Activated naive CD8-positive, alpha-beta T cell treated with anti-CD3 and anti-CD28 coated beads for 36 hours (primary cell): ENCODE results near the gene SCNN1G. TPM values are rescaled to one million over a fixed set of nuclear protein-coding genes. Genes with fewer than 3 reads are reported as not detected.
"Not testable (repeated sequence)": the region's sequence is repeated elsewhere in the genome, so short reads cannot be mapped to it uniquely, and the experiment has no call there.

ENCODE experiments used
- DNase-seq: peaks from one replicate; pipeline ENCODE4 v3.0.0; 2021
- H3K27ac Mint-ChIP-seq: one replicate; pipeline ENCODE4 v1.8.0; 2022; ENCODE audit warnings: mild to moderate bottlenecking, moderate library complexity, mixed read lengths
- H3K27me3 Mint-ChIP-seq: one replicate; pipeline ENCODE4 v1.8.0; 2022; ENCODE audit warnings: mild to moderate bottlenecking, mixed read lengths
- H3K36me3 Mint-ChIP-seq: one replicate; pipeline ENCODE4 v1.8.0; 2021; ENCODE audit warnings: mild to moderate bottlenecking, mixed read lengths
- H3K4me1 Mint-ChIP-seq: one replicate; pipeline ENCODE4 v1.8.0; 2021; ENCODE audit warnings: mixed read lengths
- H3K4me3 Mint-ChIP-seq: one replicate; pipeline ENCODE4 v1.8.0; 2022; ENCODE audit warnings: mild to moderate bottlenecking, moderate library complexity, mixed read lengths
- H3K9me3 Mint-ChIP-seq: one replicate; pipeline ENCODE4 v1.8.0; 2022; ENCODE audit warnings: mixed read lengths
- total RNA-seq, 2 experiments: library from RNA; stranded (reverse); gene quantifications; one replicate each; pipeline ENCODE4 v1.2.3, GENCODE V29; 2021

Gene SCNN1G, protein sequence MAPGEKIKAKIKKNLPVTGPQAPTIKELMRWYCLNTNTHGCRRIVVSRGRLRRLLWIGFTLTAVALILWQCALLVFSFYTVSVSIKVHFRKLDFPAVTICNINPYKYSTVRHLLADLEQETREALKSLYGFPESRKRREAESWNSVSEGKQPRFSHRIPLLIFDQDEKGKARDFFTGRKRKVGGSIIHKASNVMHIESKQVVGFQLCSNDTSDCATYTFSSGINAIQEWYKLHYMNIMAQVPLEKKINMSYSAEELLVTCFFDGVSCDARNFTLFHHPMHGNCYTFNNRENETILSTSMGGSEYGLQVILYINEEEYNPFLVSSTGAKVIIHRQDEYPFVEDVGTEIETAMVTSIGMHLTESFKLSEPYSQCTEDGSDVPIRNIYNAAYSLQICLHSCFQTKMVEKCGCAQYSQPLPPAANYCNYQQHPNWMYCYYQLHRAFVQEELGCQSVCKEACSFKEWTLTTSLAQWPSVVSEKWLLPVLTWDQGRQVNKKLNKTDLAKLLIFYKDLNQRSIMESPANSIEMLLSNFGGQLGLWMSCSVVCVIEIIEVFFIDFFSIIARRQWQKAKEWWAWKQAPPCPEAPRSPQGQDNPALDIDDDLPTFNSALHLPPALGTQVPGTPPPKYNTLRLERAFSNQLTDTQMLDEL
- not detected for total RNA-seq

DNA sequence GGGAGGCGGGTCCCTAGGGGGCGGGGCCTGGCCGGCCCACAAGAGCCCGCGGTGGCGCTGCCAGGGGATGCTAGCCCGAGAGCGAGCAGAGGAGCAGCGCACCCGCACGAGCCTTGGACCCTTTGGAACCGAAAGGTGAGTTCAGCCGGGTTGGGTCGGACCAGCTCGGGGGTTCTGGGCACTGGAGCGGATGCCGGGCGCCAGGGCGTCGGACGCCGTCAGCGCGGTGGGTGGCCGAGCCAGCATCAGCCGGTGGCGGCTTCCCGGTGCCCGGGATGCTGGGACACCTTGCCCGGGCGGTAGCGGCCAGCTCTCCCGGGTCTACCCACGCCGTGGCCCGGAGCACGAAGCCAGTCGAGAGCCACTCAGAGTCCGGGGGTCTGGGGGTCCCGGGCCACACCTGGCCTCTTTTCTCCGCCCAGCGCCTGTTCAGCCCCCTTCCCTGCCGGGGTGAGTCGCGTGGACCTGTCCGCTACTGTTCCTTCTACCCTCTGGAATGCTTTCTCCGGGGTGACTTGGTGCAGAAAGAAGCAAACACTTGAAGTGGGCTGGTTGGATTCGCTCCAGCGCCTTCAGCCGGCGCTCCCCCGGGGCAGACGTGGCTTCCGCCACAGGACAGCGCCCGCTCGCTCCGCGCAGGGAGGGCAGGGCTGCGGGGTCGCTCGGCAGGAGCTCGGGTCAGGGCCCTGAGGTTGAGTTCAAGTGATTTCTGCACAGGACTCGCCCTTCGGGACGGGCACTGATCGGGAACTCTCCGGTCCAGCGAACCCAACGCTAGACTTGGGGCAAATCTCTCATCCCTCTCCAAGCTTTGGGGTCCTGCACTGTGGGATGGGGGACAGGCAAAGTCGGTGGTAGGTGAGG is at the start of gene SCNN1G:
Gene SCNN1G, plus strand, starts transcription at position 67 of the 864 bp plus-strand sequence. CDS start 3,527 bp downstream, outside the sequence.
- Mint-ChIP-seq H3K27me3 (peaks cover 75% of the 10 kb centered on the region), H3K36me3 (no peaks in the 10 kb centered on the region), H3K4me3 (no peak within 1 kb of the TSS), H3K9me3 (no peaks in the 10 kb centered on the region), H3K4me1 (peaks cover 5% of the 10 kb centered on the region), H3K27ac (no peak within 1 kb of the TSS)
- DNase-seq, result no peak

DNA sequence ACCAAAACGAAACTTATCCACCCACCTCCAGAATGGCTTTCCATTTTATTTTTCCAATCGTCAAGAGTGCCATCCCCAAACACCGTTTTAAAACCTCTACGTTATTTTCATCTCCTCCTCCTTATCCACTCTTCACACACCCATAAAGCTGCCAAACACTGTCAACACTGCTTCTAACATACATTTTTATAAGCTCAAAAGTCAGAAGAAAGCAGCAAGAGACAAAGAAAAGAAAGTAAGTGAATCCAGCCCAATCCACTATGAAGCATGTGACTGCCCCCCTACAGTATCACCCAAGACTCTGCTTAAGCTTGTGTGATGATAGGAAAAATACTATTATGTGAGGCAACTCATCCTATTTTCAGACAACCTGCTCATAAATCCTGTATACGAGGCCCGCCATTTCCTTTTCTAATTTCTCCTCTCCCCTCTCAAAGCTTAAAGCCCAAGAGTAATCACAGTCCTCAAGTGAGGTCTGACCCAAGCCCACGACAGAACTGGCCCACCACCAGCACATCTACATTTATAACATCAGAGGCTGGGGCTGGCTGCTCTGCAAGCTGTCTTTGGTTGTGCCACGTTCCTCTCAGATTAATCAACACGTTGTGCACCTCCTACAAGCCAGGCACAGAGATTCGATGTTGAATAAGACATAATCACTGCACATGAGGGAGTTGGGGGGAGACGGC is 49.6 kb upstream of the SCNN1G start:
- Mint-ChIP-seq H3K4me1 (peaks cover 17% of the 10 kb centered on the region), H3K36me3 (peaks cover 23% of the 10 kb centered on the region), H3K4me3 (no peak overlapping the region), H3K9me3 (peaks cover 16% of the 10 kb centered on the region), H3K27me3 (no peaks in the 10 kb centered on the region), H3K27ac (no peak overlapping the region)
- DNase-seq, result no peak

DNA sequence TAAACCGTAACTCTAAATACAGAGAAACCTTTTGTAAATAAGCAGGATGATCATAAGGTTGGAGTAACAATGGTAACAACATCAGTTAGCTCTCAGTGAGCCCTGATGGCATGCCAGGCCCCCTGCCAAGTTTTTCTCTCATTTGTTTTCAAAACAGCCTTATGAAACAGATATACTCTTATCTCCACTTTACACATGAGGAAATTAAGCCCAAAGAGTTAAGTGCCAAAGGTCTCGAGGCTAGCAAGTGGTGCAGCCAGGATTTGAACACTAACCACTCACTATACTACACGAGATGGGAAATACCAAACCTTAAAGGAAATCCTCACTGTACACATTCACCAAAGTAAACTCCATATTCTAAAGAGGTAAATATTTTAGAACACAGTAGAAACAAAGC is 48.3 kb upstream of the SCNN1G start:
- H3K4me1 Mint-ChIP-seq, result peaks cover 17% of the 10 kb centered on the region
- H3K4me3 Mint-ChIP-seq, result no peak overlapping the region
- peaks cover 34% of the 10 kb centered on the region for H3K36me3 Mint-ChIP-seq
- no peak for DNase-seq
- peaks cover 26% of the 10 kb centered on the region for H3K9me3 Mint-ChIP-seq
- no peaks in the 10 kb centered on the region for H3K27me3 Mint-ChIP-seq
- H3K27ac Mint-ChIP-seq, result no peak overlapping the region

DNA sequence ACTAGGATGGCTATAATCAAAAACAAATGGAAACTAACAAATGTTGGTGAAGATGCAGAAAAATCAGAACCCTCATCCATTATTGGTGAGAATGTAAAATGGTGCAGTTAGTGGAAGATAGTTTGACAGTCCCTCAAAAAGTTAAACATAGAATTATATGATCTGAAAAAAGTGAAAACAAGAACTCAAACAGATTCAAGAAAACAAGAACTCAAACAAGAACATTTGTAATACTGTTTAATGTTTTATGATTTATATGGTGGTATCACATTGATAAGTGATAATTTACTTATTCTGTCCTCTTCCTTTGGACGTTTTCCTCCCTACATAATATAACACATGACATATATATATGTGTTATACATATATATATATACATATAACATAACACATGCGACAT is 45.3 kb upstream of the SCNN1G start:
- Mint-ChIP-seq H3K27me3 (no peaks in the 10 kb centered on the region), H3K9me3 (peaks cover 26% of the 10 kb centered on the region), H3K27ac (no peak overlapping the region), H3K4me1 (peaks cover 10% of the 10 kb centered on the region), H3K4me3 (no peak overlapping the region), H3K36me3 (peaks cover 34% of the 10 kb centered on the region)
- DNase-seq, result no peak

DNA sequence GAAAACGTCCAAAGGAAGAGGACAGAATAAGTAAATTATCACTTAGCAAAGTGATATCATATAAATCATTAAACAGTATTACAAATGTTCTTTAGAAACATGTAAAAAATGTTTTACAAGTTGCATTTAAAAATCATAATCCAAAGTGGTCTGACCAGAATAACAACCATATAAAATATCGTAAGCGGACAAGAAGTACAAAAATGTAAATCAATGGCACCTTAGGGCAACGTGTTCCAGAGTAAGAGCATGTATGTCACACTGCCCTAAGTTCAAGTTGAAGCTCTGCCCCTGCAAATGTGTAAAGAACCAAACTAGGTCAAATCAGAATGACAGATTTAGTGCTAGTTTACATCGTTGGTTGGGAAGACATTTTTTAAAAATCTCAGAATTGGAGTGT is 44.7 kb upstream of the SCNN1G start:
- peaks cover 34% of the 10 kb centered on the region for H3K36me3 Mint-ChIP-seq
- peaks cover 26% of the 10 kb centered on the region for H3K9me3 Mint-ChIP-seq
- H3K4me1 Mint-ChIP-seq, result peaks cover 7% of the 10 kb centered on the region
- H3K27ac Mint-ChIP-seq, result no peak overlapping the region
- no peak overlapping the region for H3K4me3 Mint-ChIP-seq
- no peak for DNase-seq
- H3K27me3 Mint-ChIP-seq, result no peaks in the 10 kb centered on the region

DNA sequence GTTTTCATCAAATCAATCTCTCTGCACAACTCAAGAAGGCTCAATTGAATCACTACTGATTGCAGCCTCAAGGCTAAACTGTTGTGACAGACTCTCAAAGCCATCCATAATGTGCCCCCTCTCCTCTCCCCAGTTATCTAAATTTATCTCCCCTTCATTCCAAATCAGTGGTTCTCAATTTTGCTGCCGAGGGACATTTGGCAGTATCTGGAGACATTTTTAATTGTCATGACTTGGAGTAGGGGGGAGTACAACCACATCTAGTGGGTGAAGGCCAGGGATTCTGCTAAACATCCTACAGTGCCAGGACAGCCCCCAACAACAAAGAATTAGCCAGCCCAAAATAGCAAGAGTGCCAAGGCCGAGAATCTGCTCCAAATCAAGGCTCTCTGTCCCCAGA is 42.4 kb upstream of the SCNN1G start:
- H3K27me3 Mint-ChIP-seq, result no peaks in the 10 kb centered on the region
- H3K36me3 Mint-ChIP-seq, result peaks cover 34% of the 10 kb centered on the region
- H3K4me3 Mint-ChIP-seq, result no peak overlapping the region
- H3K9me3 Mint-ChIP-seq, result peaks cover 25% of the 10 kb centered on the region
- H3K4me1 Mint-ChIP-seq, result peaks cover 7% of the 10 kb centered on the region
- DNase-seq, result no peak
- no peak overlapping the region for H3K27ac Mint-ChIP-seq

DNA sequence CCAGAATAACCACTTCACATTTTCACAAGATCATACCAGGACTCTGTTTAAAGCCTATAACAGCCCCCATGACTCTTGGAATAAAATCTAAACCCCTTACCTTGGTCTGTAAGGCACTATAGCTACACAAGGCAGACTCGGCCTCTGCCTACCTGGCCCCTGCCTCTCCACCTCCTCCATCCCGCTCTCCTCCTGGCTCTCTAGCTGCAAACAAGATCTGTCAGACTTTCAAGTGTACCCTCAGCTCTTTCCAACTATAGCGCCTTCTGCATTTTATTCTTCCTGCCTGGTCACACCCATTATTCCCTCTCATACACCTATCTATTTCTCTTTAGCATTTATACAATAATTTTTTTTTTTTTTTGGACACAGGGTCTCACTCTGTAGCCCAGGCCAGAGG is 41.5 kb upstream of the SCNN1G start:
- no peak overlapping the region for H3K27ac Mint-ChIP-seq
- peaks cover 20% of the 10 kb centered on the region for H3K9me3 Mint-ChIP-seq
- H3K36me3 Mint-ChIP-seq, result peaks cover 31% of the 10 kb centered on the region
- no peak for DNase-seq
- no peak overlapping the region for H3K4me3 Mint-ChIP-seq
- peaks cover 8% of the 10 kb centered on the region for H3K4me1 Mint-ChIP-seq
- H3K27me3 Mint-ChIP-seq, result no peaks in the 10 kb centered on the region

DNA sequence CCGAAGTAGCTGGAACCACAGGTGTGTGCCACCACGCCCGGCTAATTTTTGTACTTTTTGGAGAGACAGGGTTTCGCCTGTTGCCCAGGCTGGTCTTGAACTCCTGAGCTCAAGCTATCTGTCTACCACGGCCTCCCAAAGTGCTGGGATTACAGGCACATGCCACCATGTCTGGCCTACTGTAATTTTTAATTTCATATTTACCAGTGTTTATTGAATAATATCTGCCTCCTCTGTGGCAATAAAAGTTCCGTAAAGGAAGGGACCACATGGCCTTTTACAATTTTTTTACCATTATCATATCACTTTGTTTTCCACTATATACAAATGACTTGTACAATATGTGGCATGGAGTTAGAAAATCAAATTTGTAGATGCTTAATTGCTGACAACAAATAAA is 41.0 kb upstream of the SCNN1G start:
- H3K36me3 Mint-ChIP-seq, result peaks cover 29% of the 10 kb centered on the region
- H3K27me3 Mint-ChIP-seq, result no peaks in the 10 kb centered on the region
- no peak overlapping the region for H3K4me3 Mint-ChIP-seq
- H3K9me3 Mint-ChIP-seq, result peaks cover 18% of the 10 kb centered on the region
- H3K4me1 Mint-ChIP-seq, result peaks cover 8% of the 10 kb centered on the region
- no peak overlapping the region for H3K27ac Mint-ChIP-seq
- no peak for DNase-seq

DNA sequence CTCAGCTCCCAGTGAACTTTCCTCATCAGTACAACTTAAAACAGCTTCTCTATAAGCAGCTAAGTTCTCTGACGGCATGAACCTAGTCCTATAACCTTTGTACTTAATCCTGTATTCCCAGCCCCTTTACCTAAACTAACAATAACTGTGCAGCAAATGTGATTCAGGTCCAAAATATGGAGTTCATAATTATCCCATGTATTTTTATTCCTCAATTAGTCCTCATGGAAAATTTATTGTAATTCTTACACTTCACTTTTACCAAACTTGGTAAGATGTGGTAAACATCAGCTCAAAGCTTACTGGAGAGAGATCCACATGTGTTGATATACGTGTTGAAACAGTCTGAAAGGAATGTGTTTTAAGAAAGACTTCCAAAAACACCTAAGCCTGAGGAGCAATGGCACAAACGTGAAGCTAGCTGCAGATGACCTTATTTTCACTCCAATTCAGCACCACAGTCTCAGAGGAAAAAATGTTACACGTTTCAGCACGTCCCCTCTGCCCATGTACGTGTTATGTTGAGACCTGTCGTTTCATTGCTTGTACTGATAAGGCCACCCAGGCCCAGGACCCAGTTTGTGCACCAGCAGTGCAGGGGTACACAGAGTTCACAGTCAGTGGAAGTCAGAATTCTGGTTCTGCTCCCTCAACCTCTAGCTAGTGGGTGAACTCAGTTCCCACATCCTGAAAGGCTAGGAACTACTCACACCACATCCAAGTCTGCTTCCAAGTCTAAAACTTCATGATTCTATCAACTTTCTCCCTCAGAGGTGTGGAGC is 40.4 kb upstream of the SCNN1G start:
- peaks cover 27% of the 10 kb centered on the region for H3K36me3 Mint-ChIP-seq
- no peak for DNase-seq
- no peak overlapping the region for H3K4me3 Mint-ChIP-seq

DNA sequence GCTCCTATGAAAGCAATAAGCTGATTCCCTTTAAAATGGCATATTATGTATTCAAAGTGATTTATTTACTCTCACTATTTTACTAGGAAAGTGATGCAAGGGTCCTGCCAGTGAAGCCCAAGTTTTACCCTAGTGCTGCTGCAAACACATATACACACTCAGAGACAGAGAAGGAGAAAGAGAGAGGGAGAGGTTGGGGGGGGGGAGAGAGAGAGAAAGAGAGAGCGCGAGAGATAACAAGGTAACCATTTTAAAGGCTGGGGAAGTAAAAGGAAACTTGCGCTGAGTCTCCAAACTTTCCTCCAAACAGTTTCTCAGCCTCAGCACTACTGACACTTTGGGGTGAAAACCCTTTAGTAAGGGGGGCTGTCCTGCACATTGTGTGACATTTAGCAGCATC is 39.2 kb upstream of the SCNN1G start:
- Mint-ChIP-seq H3K36me3 (peaks cover 23% of the 10 kb centered on the region), H3K4me3 (no peak overlapping the region), H3K27ac (no peak overlapping the region), H3K9me3 (peaks cover 6% of the 10 kb centered on the region), H3K4me1 (peaks cover 19% of the 10 kb centered on the region), H3K27me3 (no peaks in the 10 kb centered on the region)
- no peak for DNase-seq

More for the DNA sequence above, 40.4 kb upstream of the SCNN1G start:
- Mint-ChIP-seq H3K4me1 (peaks cover 12% of the 10 kb centered on the region), H3K9me3 (peaks cover 15% of the 10 kb centered on the region), H3K27ac (no peak overlapping the region), H3K27me3 (no peaks in the 10 kb centered on the region)

DNA sequence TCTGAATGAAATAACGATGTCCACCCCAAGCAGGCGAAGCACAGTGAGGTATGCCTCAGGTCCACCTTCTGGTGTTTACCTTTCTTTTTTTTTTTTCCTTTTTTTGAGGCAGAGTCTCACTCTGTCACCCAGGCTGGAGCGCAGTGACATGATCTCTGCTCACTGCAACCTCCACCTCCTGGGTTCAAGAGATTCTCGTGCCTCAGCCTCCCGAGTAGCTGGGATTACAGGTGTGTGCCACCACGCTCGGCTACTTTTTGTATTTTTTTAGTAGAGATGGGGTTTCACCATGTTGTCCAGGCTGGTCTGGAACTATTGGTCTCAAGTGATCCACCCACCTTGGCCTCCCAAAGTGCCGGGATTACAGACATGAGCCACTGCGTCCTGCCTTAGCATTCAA is 38.2 kb upstream of the SCNN1G start:
- DNase-seq, H3K9me3 Mint-ChIP-seq, H3K4me3 Mint-ChIP-seq, H3K27ac Mint-ChIP-seq, H3K27me3 Mint-ChIP-seq: not testable (repeated sequence)
- Mint-ChIP-seq H3K36me3 (peaks cover 17% of the 10 kb centered on the region), H3K4me1 (peaks cover 19% of the 10 kb centered on the region)

DNA sequence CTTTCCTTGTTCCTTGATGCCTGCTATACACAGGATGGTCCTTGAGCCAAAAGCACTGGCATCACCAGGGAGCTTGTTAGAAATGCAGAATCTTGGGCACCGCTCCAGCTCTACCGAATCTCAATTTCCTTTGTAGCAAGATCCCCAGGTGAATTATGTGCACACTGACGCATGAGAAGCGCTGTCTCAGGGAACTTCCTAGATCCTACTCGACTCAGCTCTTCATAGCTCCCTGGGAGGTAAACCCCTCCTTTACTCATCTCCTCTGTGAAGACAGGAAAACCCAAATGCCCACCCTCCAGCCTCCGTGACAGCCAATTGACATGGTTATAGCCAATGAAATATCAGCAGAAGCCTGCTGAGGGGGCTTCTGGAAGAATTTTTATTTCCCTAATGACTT is 37.4 kb upstream of the SCNN1G start:
- Mint-ChIP-seq H3K4me3 (no peak overlapping the region), H3K4me1 (peaks cover 24% of the 10 kb centered on the region), H3K27me3 (no peaks in the 10 kb centered on the region), H3K36me3 (peaks cover 17% of the 10 kb centered on the region), H3K27ac (no peak overlapping the region), H3K9me3 (no peaks in the 10 kb centered on the region)
- no peak for DNase-seq

DNA sequence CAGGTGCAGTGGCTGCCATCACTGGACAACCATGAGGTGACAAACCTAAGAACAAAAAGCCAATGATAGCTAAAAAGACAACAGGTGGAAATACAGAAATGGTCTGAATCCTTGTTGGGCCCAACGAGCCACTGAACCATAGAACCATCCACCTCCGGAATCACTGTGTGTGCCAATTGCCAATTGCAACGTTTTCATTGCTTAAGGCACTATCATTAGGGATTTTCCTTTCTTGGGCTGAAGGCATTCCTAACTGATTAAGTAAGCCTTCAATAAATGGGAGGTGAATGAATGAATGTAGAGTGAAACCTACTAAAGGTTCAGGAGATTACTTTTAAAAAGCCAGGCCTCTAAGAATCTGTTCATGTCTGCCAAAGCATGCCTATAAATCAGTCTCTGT is 36.9 kb upstream of the SCNN1G start:
- Mint-ChIP-seq H3K36me3 (peaks cover 17% of the 10 kb centered on the region), H3K4me1 (peaks cover 26% of the 10 kb centered on the region), H3K9me3 (no peaks in the 10 kb centered on the region), H3K27me3 (no peaks in the 10 kb centered on the region), H3K4me3 (no peak overlapping the region), H3K27ac (no peak overlapping the region)
- DNase-seq, result no peak
